Astrocyte (in vitro differentiated cells and primary cell): Measurements from ENCODE around the gene SYNE1. TPM values are rescaled to one million over a fixed set of nuclear protein-coding genes. Genes with fewer than 3 reads are reported as not detected.

ENCODE experiments used
- DNase-seq: peaks from one replicate; pipeline ENCODE4 v3.0.0-alpha.2; 2010; ENCODE audit warnings: low read depth
- FAIRE-seq: peaks from 2 replicates; lab custom pipeline; 2011; peaks lifted over from hg19 to GRCh38; lab: Jason Lieb, UNC
- H2AFZ ChIP-seq: 2 replicates; pipeline ENCODE4 v1.6.0; 2012; ENCODE audit warnings: low read depth, low read length, inconsistent platforms
- H3K27ac ChIP-seq: 2 replicates; pipeline ENCODE4 v1.5.1; 2011; ENCODE audit warnings: low read depth, low read length, inconsistent platforms
- H3K27me3 ChIP-seq: 2 replicates; pipeline ENCODE4 v1.6.0; 2011; ENCODE audit warnings: low read length, inconsistent platforms; ENCODE audit not compliant: insufficient read depth
- H3K36me3 ChIP-seq: 2 replicates; pipeline ENCODE4 v1.5.1; 2011; ENCODE audit warnings: low read length, inconsistent platforms; ENCODE audit not compliant: insufficient read depth
- H3K4me1 ChIP-seq: 2 replicates; pipeline ENCODE4 v1.5.1; 2011; ENCODE audit warnings: low read length, inconsistent platforms; ENCODE audit not compliant: insufficient read depth
- H3K4me2 ChIP-seq: 2 replicates; pipeline ENCODE4 v1.6.0; 2012; ENCODE audit warnings: low read length, inconsistent platforms
- H3K4me3 ChIP-seq: 2 replicates; pipeline ENCODE4 v1.5.1; 2011; ENCODE audit warnings: low read depth, mild to moderate bottlenecking, low read length, inconsistent platforms; ENCODE audit not compliant: insufficient read depth
- H3K79me2 ChIP-seq: 2 replicates; pipeline ENCODE4 v1.6.0; 2012; ENCODE audit warnings: mild to moderate bottlenecking, low read length, inconsistent platforms; ENCODE audit not compliant: insufficient read depth
- H3K9ac ChIP-seq: 2 replicates; pipeline ENCODE4 v1.6.0; 2012; ENCODE audit warnings: mild to moderate bottlenecking, low read length, inconsistent platforms
- H3K9me3 ChIP-seq: 2 replicates; pipeline ENCODE4 v1.5.1; 2012; ENCODE audit warnings: low read depth, mild to moderate bottlenecking, low read length, inconsistent platforms; ENCODE audit not compliant: insufficient read depth
- H4K20me1 ChIP-seq: 2 replicates; pipeline ENCODE4 v1.6.0; 2012; ENCODE audit warnings: low read length, inconsistent platforms; ENCODE audit not compliant: insufficient read depth
- H3K27ac Mint-ChIP-seq: one replicate; pipeline ENCODE4 v1.8.0; 2021; ENCODE audit warnings: mild to moderate bottlenecking, mixed read lengths; ENCODE audit not compliant: unreplicated experiment
- H3K27me3 Mint-ChIP-seq: one replicate; pipeline ENCODE4 v1.8.0; 2021; ENCODE audit warnings: low read depth, mixed read lengths; ENCODE audit not compliant: unreplicated experiment
- H3K36me3 Mint-ChIP-seq: one replicate; pipeline ENCODE4 v1.8.0; 2021; ENCODE audit warnings: low read depth, mixed read lengths; ENCODE audit not compliant: unreplicated experiment
- H3K4me1 Mint-ChIP-seq: one replicate; pipeline ENCODE4 v1.8.0; 2021; ENCODE audit warnings: low read depth, mixed read lengths; ENCODE audit not compliant: unreplicated experiment
- H3K4me3 Mint-ChIP-seq: one replicate; pipeline ENCODE4 v1.8.0; 2021; ENCODE audit warnings: mild to moderate bottlenecking, moderate library complexity, mixed read lengths; ENCODE audit not compliant: unreplicated experiment
- H3K9me3 Mint-ChIP-seq: one replicate; pipeline ENCODE4 v1.8.0; 2021; ENCODE audit warnings: mild to moderate bottlenecking, mixed read lengths; ENCODE audit not compliant: unreplicated experiment
- CTCF ChIP-seq: IDR thresholded peaks from 2 replicates; pipeline ENCODE4 v1.5.1; 2011; ENCODE audit warnings: low read depth, mild to moderate bottlenecking, inconsistent platforms, low read length, moderate library complexity; ENCODE audit not compliant: insufficient read depth
- EZH2 ChIP-seq: IDR thresholded peaks from 2 replicates; pipeline ENCODE4 v1.6.1; 2012; ENCODE audit warnings: mild to moderate bottlenecking, low read length, inconsistent platforms; ENCODE audit not compliant: insufficient read depth
- total RNA-seq: library from RNA; stranded (reverse); gene quantifications from 2 replicates; pipeline ENCODE4 v1.2.1, GENCODE V29; 2021

SYNE1 gene
- total RNA-seq, 1 donor from 2014 or later, result 66.5 TPM

GRCh38 chr6:152164957-152165356 is 472.2 kb downstream of the SYNE1 start:
- H3K9me3 Mint-ChIP-seq, result peaks cover 5% of the 10 kb centered on the region
- Histone ChIP-seq H3K4me3 (no peak overlapping the region), H3K9ac (no peak overlapping the region), H3K27me3 (no peaks in the 10 kb centered on the region), H3K4me2 (no peak overlapping the region), H4K20me1 (peaks cover 3% of the 10 kb centered on the region), H3K4me1 (peaks cover 4% of the 10 kb centered on the region), H3K27ac (no peak overlapping the region), H3K36me3 (peaks cover 2% of the 10 kb centered on the region), H2AFZ (no peak overlapping the region), H3K9me3 (no peaks in the 10 kb centered on the region), H3K79me2 (no peaks in the 10 kb centered on the region)
- no peak for DNase-seq
- TF ChIP-seq CTCF (no peak), EZH2 (no peak)
- H3K36me3 Mint-ChIP-seq, result peaks cover 10% of the 10 kb centered on the region
- peaks cover 10% of the 10 kb centered on the region for H3K4me1 Mint-ChIP-seq
- FAIRE-seq, result no peak
- no peaks in the 10 kb centered on the region for H3K27me3 Mint-ChIP-seq
- no peak overlapping the region for H3K4me3 Mint-ChIP-seq
- H3K27ac Mint-ChIP-seq, result no peak overlapping the region

- H3K27ac Mint-ChIP-seq, result peak overlapping the region; percentile 16
- peaks cover 3% of the 10 kb centered on the region for H4K20me1 ChIP-seq
- H2AFZ ChIP-seq, result no peak overlapping the region
- H3K9me3 Mint-ChIP-seq, result peaks cover 5% of the 10 kb centered on the region
- H3K4me1 ChIP-seq, result peaks cover 4% of the 10 kb centered on the region
- DNase-seq, result peak; percentile 77
- H3K27me3 ChIP-seq, result no peaks in the 10 kb centered on the region
- TF ChIP-seq EZH2 (no peak), CTCF (no peak)
- H3K4me1 Mint-ChIP-seq, result peaks cover 10% of the 10 kb centered on the region
- no peak for FAIRE-seq
- H3K27me3 Mint-ChIP-seq, result no peaks in the 10 kb centered on the region
- H3K4me3 Mint-ChIP-seq, result no peak overlapping the region
- H3K9ac ChIP-seq, result no peak overlapping the region
- no peaks in the 10 kb centered on the region for H3K79me2 ChIP-seq
- no peaks in the 10 kb centered on the region for H3K9me3 ChIP-seq
- H3K27ac ChIP-seq, result no peak overlapping the region
- peak overlapping the region; percentile 17 for H3K4me2 ChIP-seq
- H3K36me3 ChIP-seq, result peaks cover 2% of the 10 kb centered on the region
- no peak overlapping the region for H3K4me3 ChIP-seq
- H3K36me3 Mint-ChIP-seq, result peaks cover 10% of the 10 kb centered on the region
These were observed 475.7 kb downstream of the SYNE1 start for GRCh38 chr6:152161501-152161900.

GRCh38 chr6:152160346-152160745 is 476.8 kb downstream of the SYNE1 start:
- Histone ChIP-seq H3K36me3 (peaks cover 7% of the 10 kb centered on the region), H3K9me3 (no peaks in the 10 kb centered on the region), H2AFZ (no peak overlapping the region), H3K4me1 (peaks cover 4% of the 10 kb centered on the region), H3K4me3 (no peak overlapping the region), H3K27ac (no peak overlapping the region), H3K9ac (no peak overlapping the region), H4K20me1 (peaks cover 3% of the 10 kb centered on the region), H3K27me3 (no peaks in the 10 kb centered on the region), H3K4me2 (no peak overlapping the region), H3K79me2 (no peaks in the 10 kb centered on the region)
- no peaks in the 10 kb centered on the region for H3K27me3 Mint-ChIP-seq
- peaks cover 10% of the 10 kb centered on the region for H3K36me3 Mint-ChIP-seq
- H3K4me3 Mint-ChIP-seq, result no peak overlapping the region
- no peak overlapping the region for H3K27ac Mint-ChIP-seq
- H3K9me3 Mint-ChIP-seq, result peaks cover 5% of the 10 kb centered on the region
- H3K4me1 Mint-ChIP-seq, result peaks cover 10% of the 10 kb centered on the region
- FAIRE-seq (no peak), DNase-seq (no peak)
- no peak for TF ChIP-seq EZH2
- TF ChIP-seq CTCF, result no peak
